Smooth muscle cell (in vitro differentiated cells): Measurements from ENCODE around the gene RNF215. TPM values are rescaled to one million over a fixed set of nuclear protein-coding genes. Genes with fewer than 3 reads are reported as not detected.

ENCODE experiments used
- DNase-seq: peaks from one replicate; lab custom pipeline; 2025; ENCODE audit not compliant: unreplicated experiment; lab: John Stamatoyannopoulos, UW
- H2AFZ ChIP-seq: fragments of 200-600 bp; sonication (generic); 2 replicates; pipeline ENCODE4 v1.6.0; 2016; ENCODE audit warnings: antibody characterized with exemption, low read depth, mild to moderate bottlenecking
- H3F3A ChIP-seq: fragments of 200-600 bp; sonication (generic); 2 replicates; pipeline ENCODE4 v1.6.0; 2017; ENCODE audit warnings: antibody characterized with exemption, low read depth
- H3K27ac ChIP-seq: fragments of 200-600 bp; sonication (generic); 2 replicates; pipeline ENCODE4 v1.5.1; 2016; ENCODE audit warnings: low read depth, mild to moderate bottlenecking
- H3K27me3 ChIP-seq: fragments of 200-600 bp; sonication (generic); 2 replicates; pipeline ENCODE4 v1.6.1; 2016; ENCODE audit warnings: low read depth, mild to moderate bottlenecking
- H3K36me3 ChIP-seq: fragments of 200-600 bp; sonication (generic); 2 replicates; pipeline ENCODE4 v1.5.1; 2016; ENCODE audit warnings: low read depth
- H3K4me1 ChIP-seq: fragments of 200-600 bp; sonication (generic); 2 replicates; pipeline ENCODE4 v1.5.1; 2016; ENCODE audit warnings: low read depth
- H3K4me2 ChIP-seq: fragments of 200-600 bp; sonication (generic); 2 replicates; pipeline ENCODE4 v1.6.0; 2016; ENCODE audit warnings: mild to moderate bottlenecking
- H3K4me3 ChIP-seq: fragments of 200-600 bp; sonication (generic); 2 replicates; pipeline ENCODE4 v1.5.1; 2016; ENCODE audit warnings: mild to moderate bottlenecking
- H3K79me2 ChIP-seq: fragments of 200-600 bp; sonication (generic); 2 replicates; pipeline ENCODE4 v1.6.0; 2016; ENCODE audit warnings: low read depth, mild to moderate bottlenecking
- H3K9ac ChIP-seq: fragments of 200-600 bp; sonication (generic); 2 replicates; pipeline ENCODE4 v1.6.0; 2016; ENCODE audit warnings: low read depth
- H3K9me3 ChIP-seq: fragments of 200-600 bp; sonication (generic); replicated peaks from 2 replicates; pipeline ENCODE4 v1.5.1; 2016; ENCODE audit warnings: low read depth
- H4K20me1 ChIP-seq: fragments of 200-600 bp; sonication (generic); 2 replicates; pipeline ENCODE4 v1.6.0; 2016; ENCODE audit warnings: low read depth
- WGBS: methylation state at CpG from one replicate; pipeline ENCODE4 v1.1.7; 2016; ENCODE audit warnings: low lambda C conversion rate; 5-methylcytosine and 5-hydroxymethylcytosine counted together
- polyA plus RNA-seq: library from polyadenylated mRNA; unstranded; fragments of >200 nt; fragmentation: Nextera tagmentation; extraction: Ambion mirVana; gene quantifications from 2 replicates; pipeline ENCODE4 v1.2.1, GENCODE V29; 2016
- total RNA-seq: library from RNA; depleted of rRNA; stranded (reverse); fragments of >200 nt; gene quantifications from 2 replicates; pipeline ENCODE4 v1.2.3, GENCODE V29; 2014
- TF ChIP-seq, protein P1 (sequence below): fragments of 200-600 bp; sonication (generic); IDR thresholded peaks from 2 replicates; pipeline ENCODE4 v1.5.1; 2017; ENCODE audit warnings: borderline replicate concordance, mild to moderate bottlenecking, antibody characterized with exemption; ENCODE audit not compliant: insufficient read depth, poor library complexity, severe bottlenecking

RNF215 gene
- total and polyA plus RNA-seq, 2 experiments from 2014 or later: 5.9 to 11.6 TPM

GRCh38 chr22:30413745-30414524 is 26.7 kb upstream of the RNF215 start:
- H3K27me3 ChIP-seq: no peaks in the 10 kb centered on the region
- no peak overlapping the region for H3K4me2 ChIP-seq
- DNase-seq: no peak
- 89% methylated on average over 5 of the region's 5 CpGs for WGBS
- H4K20me1 ChIP-seq: no peaks in the 10 kb centered on the region
- H3K79me2 ChIP-seq: no peaks in the 10 kb centered on the region
- no peak overlapping the region for H2AFZ ChIP-seq
- no peak overlapping the region for H3K4me3 ChIP-seq
- H3K4me1 ChIP-seq: no peaks in the 10 kb centered on the region
- H3K27ac ChIP-seq: no peak overlapping the region
- H3K9me3 ChIP-seq: no peaks in the 10 kb centered on the region
- H3K36me3 ChIP-seq: no peaks in the 10 kb centered on the region
- TF ChIP-seq, protein P1, sequence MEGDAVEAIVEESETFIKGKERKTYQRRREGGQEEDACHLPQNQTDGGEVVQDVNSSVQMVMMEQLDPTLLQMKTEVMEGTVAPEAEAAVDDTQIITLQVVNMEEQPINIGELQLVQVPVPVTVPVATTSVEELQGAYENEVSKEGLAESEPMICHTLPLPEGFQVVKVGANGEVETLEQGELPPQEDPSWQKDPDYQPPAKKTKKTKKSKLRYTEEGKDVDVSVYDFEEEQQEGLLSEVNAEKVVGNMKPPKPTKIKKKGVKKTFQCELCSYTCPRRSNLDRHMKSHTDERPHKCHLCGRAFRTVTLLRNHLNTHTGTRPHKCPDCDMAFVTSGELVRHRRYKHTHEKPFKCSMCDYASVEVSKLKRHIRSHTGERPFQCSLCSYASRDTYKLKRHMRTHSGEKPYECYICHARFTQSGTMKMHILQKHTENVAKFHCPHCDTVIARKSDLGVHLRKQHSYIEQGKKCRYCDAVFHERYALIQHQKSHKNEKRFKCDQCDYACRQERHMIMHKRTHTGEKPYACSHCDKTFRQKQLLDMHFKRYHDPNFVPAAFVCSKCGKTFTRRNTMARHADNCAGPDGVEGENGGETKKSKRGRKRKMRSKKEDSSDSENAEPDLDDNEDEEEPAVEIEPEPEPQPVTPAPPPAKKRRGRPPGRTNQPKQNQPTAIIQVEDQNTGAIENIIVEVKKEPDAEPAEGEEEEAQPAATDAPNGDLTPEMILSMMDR: no peak
- H3F3A ChIP-seq: peaks cover 3% of the 10 kb centered on the region
- H3K9ac ChIP-seq: no peak overlapping the region

DNA sequence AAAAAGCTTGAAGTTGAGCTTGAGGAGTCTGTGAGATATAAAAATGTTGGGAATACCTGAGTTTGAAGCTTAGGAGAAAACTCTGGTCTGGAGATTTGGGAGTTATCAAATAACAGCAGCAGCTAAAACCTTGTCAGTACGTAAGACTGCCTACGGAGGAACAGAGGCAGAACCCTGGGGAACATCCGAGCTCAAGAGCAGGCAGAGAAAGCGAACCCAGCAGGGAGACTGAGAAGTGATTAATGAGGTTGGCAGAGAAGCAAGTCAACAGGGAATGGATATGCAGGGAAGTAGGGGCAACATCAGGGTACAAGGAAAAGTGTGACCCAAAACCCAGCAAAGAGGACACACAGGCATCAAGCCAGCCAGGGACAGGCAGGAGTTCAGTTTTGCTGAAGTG is 25.8 kb upstream of the RNF215 start:
- Histone ChIP-seq H3K79me2 (no peaks in the 10 kb centered on the region), H3K9me3 (no peaks in the 10 kb centered on the region), H3K4me1 (no peaks in the 10 kb centered on the region), H3K4me3 (no peak overlapping the region), H3K36me3 (no peaks in the 10 kb centered on the region), H3K9ac (no peak overlapping the region), H3F3A (peaks cover 5% of the 10 kb centered on the region), H3K27ac (no peak overlapping the region), H2AFZ (no peak overlapping the region), H4K20me1 (no peaks in the 10 kb centered on the region), H3K4me2 (no peak overlapping the region), H3K27me3 (no peaks in the 10 kb centered on the region)
- TF ChIP-seq, protein P1: no peak
- no peak for DNase-seq
- WGBS: 95% methylated on average over 4 of the region's 4 CpGs

DNA sequence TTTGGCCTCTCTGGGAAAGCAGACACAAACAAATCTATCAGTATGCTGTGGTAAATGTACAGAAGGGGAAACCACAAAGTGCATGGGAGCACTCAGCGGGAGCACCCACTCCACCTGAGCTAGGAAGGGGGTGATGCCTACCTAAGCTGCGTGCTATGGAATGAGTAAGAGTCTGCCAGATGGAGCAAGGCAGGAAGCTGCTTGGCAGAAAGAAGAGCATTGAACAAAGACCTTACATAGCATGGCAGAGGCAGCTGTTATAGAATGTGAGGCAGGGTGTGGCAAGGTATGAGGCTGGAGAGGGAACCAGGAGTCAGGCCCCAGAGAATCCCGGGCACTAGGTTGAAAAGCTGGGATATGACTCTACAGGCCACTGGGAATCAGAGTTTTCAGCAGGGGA is 24.6 kb upstream of the RNF215 start:
- no peaks in the 10 kb centered on the region for H4K20me1 ChIP-seq
- H2AFZ ChIP-seq: no peak overlapping the region
- no peaks in the 10 kb centered on the region for H3K79me2 ChIP-seq
- H3K9ac ChIP-seq: no peak overlapping the region
- H3K27ac ChIP-seq: no peak overlapping the region
- no peak for DNase-seq
- WGBS: 97% methylated on average over 3 of the region's 3 CpGs
- H3K9me3 ChIP-seq: no peaks in the 10 kb centered on the region
- H3K4me2 ChIP-seq: no peak overlapping the region
- no peaks in the 10 kb centered on the region for H3K36me3 ChIP-seq
- peaks cover 5% of the 10 kb centered on the region for H3F3A ChIP-seq
- no peaks in the 10 kb centered on the region for H3K27me3 ChIP-seq
- no peak overlapping the region for H3K4me3 ChIP-seq
- TF ChIP-seq, protein P1: no peak
- H3K4me1 ChIP-seq: no peaks in the 10 kb centered on the region
